ENCODE measurements around the gene GNB1L. TPM values are rescaled to one million over a fixed set of nuclear protein-coding genes. Genes with fewer than 3 reads are reported as not detected.

The GNB1L gene
- total and polyA plus RNA-seq, 2 donors (not counting 1 experiment from before 2014, with no cell fraction given): 6.6 to 12.1 TPM

- H3K4me3 ChIP-seq (ENCODE audit: control extremely low read depth in 1 of 5, extremely low read depth in 1 of 5, insufficient read depth in 1 of 5, low read depth in 2 of 5, low read length in 4 of 5): no peak overlapping the region
- H4K20me1 ChIP-seq (ENCODE audit: control insufficient read depth, insufficient read depth, low read length, poor library complexity, severe bottlenecking): no peaks in the 10 kb centered on the region
- H3K36me3 ChIP-seq (replicated peaks in 1 of 2; ENCODE audit: control extremely low read depth in 1 of 2, control insufficient read depth in 1 of 2, extremely low read depth in 1 of 2, insufficient read depth in 2 of 2, low read length in 1 of 2): no peaks in the 10 kb centered on the region
- Mint-ChIP-seq H3K4me3 (no peak overlapping the region), H3K4me1 (no peaks in the 10 kb centered on the region), H3K9me3 (ENCODE audit: insufficient read depth) (no peaks in the 10 kb centered on the region), H3K27ac (no peak overlapping the region), H3K27me3 (no peaks in the 10 kb centered on the region)
- H3K27ac ChIP-seq (ENCODE audit: low read length in 2 of 2): no peak overlapping the region
- no peak for DNase-seq
- no peaks in the 10 kb centered on the region for H3K27me3 ChIP-seq (replicated peaks in 1 of 4; ENCODE audit: control extremely low read depth in 1 of 4, control insufficient read depth in 3 of 4, insufficient read depth in 4 of 4, low read length in 3 of 4)
- H3K4me2 ChIP-seq (replicated peaks; ENCODE audit: low read depth, low read length, poor library complexity, severe bottlenecking): no peak overlapping the region
- ChIA-PET CTCF (interaction anchor here (0.5 to 1.8 kb wide), 2 partner anchors 169 to 346 kb away, joined by 4 to 6 read pairs; no protein-coding TSS in a partner anchor), POLR2A (interaction anchor here (0.6 kb wide), 1 partner anchor 175 kb away, joined by 3 read pairs; the partner anchor contains the start of gene GP1BB)
- no peak for ATAC-seq (ENCODE audit: low read depth)
- H3K9ac ChIP-seq (ENCODE audit: low read length): no peak overlapping the region
- TF ChIP-seq CTCF (IDR thresholded peaks at IDR 0.05) (no peak), EZH2 (IDR thresholded peaks at IDR 0.05; ENCODE audit: borderline replicate concordance, insufficient read depth, low read depth, low read length, poor library complexity, severe bottlenecking) (no peak)
- no peak overlapping the region for H2AFZ ChIP-seq (ENCODE audit: insufficient read depth, low read depth, low read length, poor library complexity, severe bottlenecking)
- H3K79me2 ChIP-seq (ENCODE audit: control insufficient read depth, insufficient read depth, low read length): no peaks in the 10 kb centered on the region
- 93% methylated on average over 13 of the region's 16 CpGs for WGBS (ENCODE audit: insufficient coverage)
- no peaks in the 10 kb centered on the region for H3K9me3 ChIP-seq (ENCODE audit: control extremely low read depth in 1 of 3, control insufficient read depth in 2 of 3, insufficient read depth in 1 of 3, low read length in 2 of 3)
- H3K4me1 ChIP-seq (ENCODE audit: control insufficient read depth in 2 of 2, insufficient read depth in 2 of 2, low read length in 2 of 2): no peaks in the 10 kb centered on the region
- intact Hi-C loops (cut with micrococcal nuclease): loop anchor here (10.0 kb wide), 1 partner anchor 64 kb away; no protein-coding TSS in a partner anchor
Observed at GRCh38 chr22:19898831-19899567, 44.3 kb upstream of the GNB1L start.

- Histone ChIP-seq H3K9ac (ENCODE audit: low read length) (no peak overlapping the region), H3K4me1 (ENCODE audit: control insufficient read depth in 2 of 2, insufficient read depth in 2 of 2, low read length in 2 of 2) (no peaks in the 10 kb centered on the region), H3K27ac (ENCODE audit: low read length in 2 of 2) (no peak overlapping the region), H3K9me3 (ENCODE audit: control extremely low read depth in 1 of 3, control insufficient read depth in 2 of 3, insufficient read depth in 1 of 3, low read length in 2 of 3) (no peaks in the 10 kb centered on the region), H4K20me1 (ENCODE audit: control insufficient read depth, insufficient read depth, low read length, poor library complexity, severe bottlenecking) (no peaks in the 10 kb centered on the region), H3K4me2 (replicated peaks; ENCODE audit: low read depth, low read length, poor library complexity, severe bottlenecking) (no peak overlapping the region), H2AFZ (ENCODE audit: insufficient read depth, low read depth, low read length, poor library complexity, severe bottlenecking) (no peak overlapping the region), H3K79me2 (ENCODE audit: control insufficient read depth, insufficient read depth, low read length) (no peaks in the 10 kb centered on the region), H3K27me3 (replicated peaks in 1 of 4; ENCODE audit: control extremely low read depth in 1 of 4, control insufficient read depth in 3 of 4, insufficient read depth in 4 of 4, low read length in 3 of 4) (no peaks in the 10 kb centered on the region), H3K4me3 (ENCODE audit: control extremely low read depth in 1 of 5, extremely low read depth in 1 of 5, insufficient read depth in 1 of 5, low read depth in 2 of 5, low read length in 4 of 5) (no peak overlapping the region), H3K36me3 (replicated peaks in 1 of 2; ENCODE audit: control extremely low read depth in 1 of 2, control insufficient read depth in 1 of 2, extremely low read depth in 1 of 2, insufficient read depth in 2 of 2, low read length in 1 of 2) (no peaks in the 10 kb centered on the region)
- ATAC-seq (ENCODE audit: low read depth) (no peak), DNase-seq (no peak)
- CTCF ChIA-PET: no interaction called here
- Mint-ChIP-seq H3K4me1 (no peaks in the 10 kb centered on the region), H3K27ac (no peak overlapping the region), H3K4me3 (no peak overlapping the region), H3K9me3 (ENCODE audit: insufficient read depth) (no peaks in the 10 kb centered on the region), H3K27me3 (no peaks in the 10 kb centered on the region)
- 97% methylated on average over 4 of the region's 7 CpGs for WGBS (ENCODE audit: insufficient coverage)
- no peak for TF ChIP-seq CTCF (IDR thresholded peaks at IDR 0.05)
- TF ChIP-seq EZH2 (IDR thresholded peaks at IDR 0.05; ENCODE audit: borderline replicate concordance, insufficient read depth, low read depth, low read length, poor library complexity, severe bottlenecking): no peak
- POLR2A ChIA-PET: interaction anchor here (0.6 kb wide), 1 partner anchor 175 kb away, joined by 3 read pairs; the partner anchor contains the start of gene GP1BB
- intact Hi-C loops (cut with micrococcal nuclease): loop anchor here (10.0 kb wide), 1 partner anchor 63 kb away; no protein-coding TSS in a partner anchor
Observed at GRCh38 chr22:19898145-19898544, 43.5 kb upstream of the GNB1L start.

Measured in B cell (primary cell).